Activated naive CD4-positive, alpha-beta T cell treated with Interleukin-2 at 50 U/mL for 16 hours (primary cell): ENCODE measurements around the gene ERC1.
"Not testable (repeated sequence)": the region's sequence is repeated elsewhere in the genome, so short reads cannot be mapped to it uniquely, and the experiment has no call there.

ENCODE experiments used
- DNase-seq: peaks from one replicate; pipeline ENCODE4 v3.0.0-alpha.2; 2020

The ERC1 gene

DNA sequence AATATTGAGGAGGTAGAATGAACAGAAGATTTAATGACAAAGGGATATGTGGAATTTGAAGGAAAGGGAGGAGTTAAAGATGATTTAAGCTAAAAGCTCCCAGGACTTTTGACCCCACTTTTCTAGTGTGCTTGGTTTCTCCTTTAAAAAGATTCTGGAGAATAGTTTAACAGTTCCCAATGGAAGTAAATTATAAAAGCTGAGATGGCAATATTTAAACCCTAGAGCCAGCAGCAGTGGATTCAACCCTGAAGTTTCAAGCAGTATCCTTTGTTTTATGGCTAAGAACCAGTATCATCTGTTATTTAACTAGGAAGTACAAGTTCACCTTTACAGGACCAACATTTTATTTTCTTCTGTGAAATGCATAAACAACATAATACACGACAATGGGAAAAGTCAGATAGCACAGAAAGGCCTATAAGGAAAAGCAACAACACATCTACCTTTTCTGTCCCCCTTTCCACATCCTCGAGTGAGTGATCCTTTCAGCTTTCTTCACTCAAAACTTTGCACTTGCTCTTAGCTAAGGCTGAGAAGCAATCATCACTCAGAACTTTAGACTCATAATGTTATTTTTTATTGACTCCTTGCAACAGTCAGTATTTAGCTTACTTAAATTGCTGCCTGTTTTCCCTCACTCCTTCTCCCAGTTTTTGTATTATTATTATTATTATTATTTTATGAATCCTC, 338.9 kb downstream of the ERC1 start:
- DNase-seq, result no peak

DNA sequence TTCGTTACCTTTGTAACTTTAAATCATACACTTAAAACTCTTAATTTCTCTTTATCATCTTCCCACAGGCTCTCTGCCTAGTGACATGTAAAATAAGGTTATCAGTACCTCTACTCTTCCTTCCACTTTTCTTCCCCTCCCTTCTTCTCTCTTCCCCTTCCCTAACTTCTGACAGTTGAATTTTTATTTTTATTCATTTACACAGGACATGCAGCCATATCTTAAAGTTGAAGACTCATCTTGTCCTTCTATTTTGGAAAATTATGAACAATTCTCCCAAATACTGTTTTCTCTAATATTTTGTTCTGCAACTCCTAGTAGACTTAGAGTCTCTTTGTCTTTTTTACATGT, 339.4 kb downstream of the ERC1 start:
- no peak for DNase-seq

DNA sequence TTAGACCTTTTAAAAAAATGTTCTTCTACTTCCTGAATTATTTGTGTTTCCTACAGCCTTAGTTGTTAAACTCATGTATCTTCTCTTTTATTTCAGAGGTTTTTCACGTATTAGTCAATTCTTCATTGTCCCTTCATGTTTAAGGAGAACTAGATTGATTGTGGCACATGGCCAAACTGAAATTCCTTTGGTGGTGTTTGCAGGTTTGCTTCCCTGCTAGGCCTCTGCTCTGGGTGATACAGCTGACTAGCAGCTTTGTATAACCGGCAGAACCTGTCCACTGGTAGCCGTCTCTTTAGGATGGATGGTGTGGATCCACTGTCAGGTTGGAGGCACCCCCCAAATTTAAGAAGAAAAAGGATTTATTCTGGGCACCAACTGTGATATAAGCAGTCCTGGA, 341.3 kb downstream of the ERC1 start:
- no peak for DNase-seq

DNA sequence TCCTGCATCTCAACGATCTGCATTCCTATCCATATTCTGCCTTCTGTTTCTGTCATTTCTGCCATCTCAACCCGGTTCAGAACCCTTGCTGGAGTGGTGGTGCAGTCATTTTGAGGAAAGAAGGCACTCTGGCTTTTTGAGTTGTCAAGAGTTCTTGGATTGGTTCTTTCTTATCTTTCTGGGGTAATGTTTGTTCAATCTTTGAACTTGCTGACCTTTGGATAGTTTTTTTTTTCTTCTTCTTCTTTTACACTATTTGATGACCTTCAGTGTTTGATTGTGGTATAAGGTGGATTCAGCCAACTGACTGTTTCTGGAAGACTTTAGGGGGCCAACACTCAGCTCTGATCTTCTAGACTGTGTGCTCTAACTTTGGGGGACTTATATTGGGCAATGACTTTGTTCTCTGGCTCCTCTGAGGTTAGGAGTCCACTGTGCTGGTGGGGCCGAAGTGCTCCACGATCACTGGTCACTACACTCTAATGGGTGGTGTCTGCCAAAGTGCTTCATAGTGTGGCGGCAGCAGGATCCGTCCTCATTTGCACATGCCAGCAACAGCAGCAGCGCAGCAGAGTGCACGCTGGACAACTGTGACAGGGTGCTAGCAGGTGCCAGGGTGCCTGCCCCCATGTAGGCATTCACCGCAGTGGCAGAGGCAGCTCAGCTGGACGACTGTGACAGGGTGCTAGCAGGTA, 347.6 kb downstream of the ERC1 start:
- DNase-seq, result no peak

DNA sequence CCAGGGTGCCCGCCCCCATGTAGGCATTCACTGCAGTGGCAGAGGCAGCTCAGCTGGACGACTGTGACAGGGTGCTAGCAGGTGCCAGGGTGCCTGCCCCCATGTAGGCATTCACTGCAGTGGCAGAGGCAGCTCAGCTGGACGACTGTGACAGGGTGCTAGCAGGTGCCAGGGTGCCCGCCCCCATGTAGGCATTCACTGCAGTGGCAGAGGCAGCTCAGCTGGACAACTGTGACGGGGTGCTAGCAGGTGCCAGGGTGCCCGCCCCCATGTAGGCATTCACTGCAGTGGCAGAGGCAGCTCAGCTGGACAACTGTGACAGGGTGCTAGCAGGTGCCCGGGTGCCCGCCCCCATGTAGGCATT, 348.1 kb downstream of the ERC1 start:
- not testable (repeated sequence) for DNase-seq

DNA sequence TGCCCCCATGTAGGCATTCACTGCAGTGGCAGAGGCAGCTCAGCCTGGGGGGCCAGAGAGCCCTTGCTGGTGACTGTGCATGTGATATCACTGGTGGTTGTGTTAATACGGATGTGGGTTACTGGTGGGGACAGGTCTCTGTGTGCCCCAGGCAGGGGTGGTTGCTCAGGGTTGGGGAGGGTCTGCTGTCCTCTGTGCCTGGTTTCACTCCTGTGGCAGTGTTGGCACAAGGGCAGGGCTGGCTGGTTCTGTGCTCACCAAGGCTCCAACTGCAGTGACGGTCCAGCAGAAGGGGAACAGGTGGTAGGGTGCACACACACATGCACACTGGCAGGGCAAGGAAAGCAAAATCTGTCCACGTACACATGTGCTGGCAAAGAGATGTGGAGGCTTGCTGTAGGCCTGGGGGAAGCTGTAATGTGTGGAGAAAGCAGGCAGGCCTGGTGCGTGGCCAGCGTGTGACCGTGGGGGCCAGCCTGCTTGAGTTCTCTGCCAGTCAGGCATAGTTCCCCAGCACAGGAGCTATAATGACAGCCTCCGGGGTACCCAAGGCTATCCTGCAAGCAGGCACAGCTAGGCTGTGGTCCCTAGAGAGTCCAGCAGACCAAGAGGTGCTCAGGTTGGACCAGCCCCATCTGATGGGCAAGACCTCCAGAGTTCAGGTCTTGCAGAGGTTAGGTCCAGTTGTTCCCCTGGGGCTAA, 348.7 kb downstream of the ERC1 start:
- no peak for DNase-seq

DNA sequence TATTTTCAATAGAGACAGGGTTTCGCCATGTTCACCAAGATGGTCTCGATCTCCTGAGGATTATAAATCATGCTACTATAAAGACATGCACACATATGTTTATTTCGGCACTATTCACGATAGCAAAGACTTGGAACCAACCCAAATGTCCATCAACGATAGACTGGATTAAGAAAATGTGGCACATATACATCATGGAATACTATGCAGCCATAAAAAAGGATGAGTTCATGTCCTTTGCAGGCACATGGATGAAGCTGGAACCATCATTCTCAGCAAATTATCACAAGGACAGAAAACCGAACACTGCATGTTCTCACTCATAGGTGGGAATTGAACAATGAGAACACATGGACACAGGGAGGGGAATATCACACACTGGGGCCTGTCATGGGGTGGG, 350.2 kb downstream of the ERC1 start:
- DNase-seq, result not testable (repeated sequence)

DNA sequence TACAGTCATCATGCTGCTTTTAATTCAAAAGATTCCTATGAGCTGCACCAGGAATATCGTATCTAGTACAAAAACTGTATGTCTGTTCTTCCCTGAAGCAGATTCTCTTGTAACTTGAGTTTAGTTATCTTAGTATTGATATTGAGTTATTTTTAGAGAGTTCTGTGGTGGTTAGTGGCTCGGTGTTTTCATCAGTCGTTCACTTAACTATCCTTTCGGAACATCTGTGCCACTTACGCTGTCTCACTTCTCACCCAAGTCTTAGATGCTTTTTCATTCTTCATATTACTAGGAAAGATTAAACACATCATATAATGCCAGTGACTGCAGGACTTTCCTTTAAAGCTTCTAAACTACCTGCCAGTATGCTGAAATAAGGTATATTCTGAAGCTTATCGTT, 352.4 kb downstream of the ERC1 start:
- DNase-seq, result no peak

DNA sequence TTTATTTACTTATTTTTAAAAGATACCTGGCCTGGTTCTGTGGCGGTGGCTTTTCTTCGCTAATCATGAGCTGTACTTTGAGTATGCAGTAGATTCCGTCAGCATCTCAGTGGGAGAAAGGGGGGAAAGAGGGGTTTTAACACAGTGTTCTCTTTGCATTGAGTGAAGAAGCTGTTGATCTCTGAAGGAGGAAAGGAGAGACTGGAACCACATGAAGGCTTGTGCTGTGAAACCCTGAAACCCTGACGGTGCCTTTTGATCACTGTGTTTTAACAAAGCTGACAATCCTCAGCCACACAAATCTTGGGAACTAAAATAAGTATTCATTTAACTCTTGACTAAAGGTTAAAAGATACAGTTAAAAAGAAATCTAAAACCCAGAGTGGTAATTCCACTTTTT, 353.2 kb downstream of the ERC1 start:
- no peak for DNase-seq

DNA sequence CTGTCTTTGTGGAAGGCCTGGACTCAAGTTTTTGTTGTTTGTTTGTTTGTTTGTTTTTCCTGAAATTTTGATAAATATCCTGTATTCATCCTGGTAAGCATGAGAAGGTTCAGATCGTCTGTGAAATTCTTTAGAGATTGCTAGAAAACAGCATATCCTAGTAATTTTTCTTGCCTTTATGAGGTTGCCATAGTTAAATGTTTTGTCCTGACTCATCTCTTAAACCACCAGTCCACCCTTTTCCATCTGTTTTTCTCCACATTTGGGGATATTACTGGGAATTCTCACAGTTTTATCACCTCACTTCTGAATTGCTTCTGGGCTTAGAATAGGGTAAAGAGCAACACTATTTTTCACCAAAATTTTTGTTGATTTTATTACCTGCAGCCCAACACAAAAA, 355.1 kb downstream of the ERC1 start:
- no peak for DNase-seq

DNA sequence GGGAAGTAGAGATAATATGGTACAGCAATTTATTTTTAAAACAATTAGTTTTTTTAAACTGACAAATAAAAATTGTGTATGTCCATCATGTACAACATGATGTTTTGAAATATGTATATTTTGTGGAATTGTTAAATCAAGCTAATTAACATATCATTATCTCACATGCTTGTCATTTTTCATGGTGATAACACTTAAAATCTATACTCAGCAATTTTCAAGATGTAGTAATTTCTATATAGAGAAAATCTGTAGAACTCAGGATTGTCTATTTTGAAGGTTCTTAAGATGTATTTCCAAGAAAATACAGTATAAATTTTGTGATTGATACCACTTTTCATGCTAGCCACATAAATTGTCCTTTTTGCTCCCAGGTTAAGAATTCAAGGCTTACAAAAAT, 356.3 kb downstream of the ERC1 start:
- no peak for DNase-seq

DNA sequence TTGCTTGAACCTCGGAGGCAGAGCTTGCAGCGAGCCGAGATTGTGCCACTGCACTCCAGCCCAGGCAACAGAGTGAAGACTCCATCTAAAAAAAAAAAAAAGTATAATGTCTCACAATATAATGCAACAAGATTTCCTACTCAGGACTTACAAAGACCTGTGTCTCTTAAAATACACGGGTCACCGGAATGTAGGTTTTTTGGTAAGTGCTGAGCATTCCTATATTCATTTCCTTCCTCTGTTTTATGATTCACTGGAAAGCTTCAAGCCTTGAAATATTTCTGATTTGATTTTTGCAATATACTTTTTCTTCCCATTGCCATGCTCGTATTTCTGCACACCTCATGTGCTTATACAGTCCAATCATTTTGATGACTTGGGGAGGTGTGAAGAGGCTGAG, 357.6 kb downstream of the ERC1 start:
- DNase-seq, result no peak

DNA sequence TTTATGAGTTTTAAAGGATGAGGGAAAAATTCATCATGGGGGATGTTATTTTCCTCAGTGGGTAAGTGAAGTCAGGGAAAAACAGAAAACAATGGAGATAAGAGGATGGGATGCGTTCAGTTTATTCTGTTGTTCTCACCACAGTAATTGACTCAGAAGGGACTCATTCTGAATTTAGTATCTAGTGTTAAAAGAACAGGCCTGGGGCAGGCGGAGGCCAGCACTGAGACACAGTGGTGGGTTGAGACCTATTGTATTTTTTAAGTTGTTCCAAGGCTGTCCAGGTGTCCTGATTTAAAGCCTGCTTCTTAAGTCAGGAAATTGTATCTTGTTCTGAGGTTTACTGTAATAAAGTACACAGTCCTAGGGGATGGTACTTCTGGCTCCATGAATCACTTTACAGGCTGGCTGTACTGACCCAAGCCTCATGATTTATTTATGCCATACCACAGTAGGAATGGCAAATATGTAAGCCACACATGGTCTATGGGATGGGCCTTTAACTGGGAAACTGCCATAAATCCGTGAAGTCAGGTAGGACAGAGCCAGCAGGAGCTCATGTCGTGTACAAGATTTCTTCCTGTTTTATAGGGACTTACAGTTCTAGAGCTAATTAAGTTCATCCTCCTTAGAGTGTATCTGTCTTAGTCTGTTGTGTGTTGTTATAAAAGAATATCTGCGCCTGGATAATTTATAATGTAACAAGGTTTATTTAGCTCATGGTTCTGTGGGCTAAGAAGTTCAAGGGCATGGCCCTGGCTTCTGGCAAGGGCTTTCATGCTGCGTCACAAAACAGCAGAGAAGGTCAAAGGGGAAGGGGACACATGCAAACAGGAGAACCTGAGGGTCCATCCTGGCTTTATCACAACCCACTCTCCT, 359.3 kb downstream of the ERC1 start:
- no peak for DNase-seq

DNA sequence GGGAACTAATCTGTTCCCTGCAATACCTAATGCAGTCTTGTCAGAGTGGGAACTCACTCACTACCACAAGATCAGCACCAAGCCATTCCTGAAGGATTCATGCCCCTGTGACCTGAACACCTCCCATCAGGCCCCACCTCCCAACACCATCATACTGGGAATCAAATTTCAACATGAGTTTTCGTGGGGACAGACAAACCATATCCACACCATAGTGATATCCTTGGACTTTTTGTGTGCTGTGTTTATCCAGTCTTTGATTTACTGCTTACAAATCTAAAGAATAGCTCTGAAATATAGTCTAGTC, 359.9 kb downstream of the ERC1 start:
- no peak for DNase-seq

DNA sequence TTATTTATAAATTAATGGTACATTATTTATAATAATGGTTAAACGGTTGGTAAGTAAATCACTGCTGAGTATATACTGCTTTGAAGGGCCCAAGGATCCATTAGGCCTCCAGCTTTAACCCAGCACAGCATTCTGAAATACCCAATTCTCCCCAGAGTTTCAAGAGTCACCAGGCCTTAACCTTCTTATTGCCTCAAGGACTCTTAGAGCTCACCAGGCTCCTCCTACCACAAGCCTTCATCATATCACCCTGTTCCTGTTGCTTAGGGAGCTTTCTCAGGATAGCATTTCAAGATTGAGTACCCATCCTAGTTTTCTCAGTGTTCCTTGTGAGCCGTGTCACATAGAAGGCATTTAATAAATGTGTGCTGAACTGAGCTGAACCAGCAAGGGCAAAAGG, 360.9 kb downstream of the ERC1 start:
- DNase-seq, result no peak

DNA sequence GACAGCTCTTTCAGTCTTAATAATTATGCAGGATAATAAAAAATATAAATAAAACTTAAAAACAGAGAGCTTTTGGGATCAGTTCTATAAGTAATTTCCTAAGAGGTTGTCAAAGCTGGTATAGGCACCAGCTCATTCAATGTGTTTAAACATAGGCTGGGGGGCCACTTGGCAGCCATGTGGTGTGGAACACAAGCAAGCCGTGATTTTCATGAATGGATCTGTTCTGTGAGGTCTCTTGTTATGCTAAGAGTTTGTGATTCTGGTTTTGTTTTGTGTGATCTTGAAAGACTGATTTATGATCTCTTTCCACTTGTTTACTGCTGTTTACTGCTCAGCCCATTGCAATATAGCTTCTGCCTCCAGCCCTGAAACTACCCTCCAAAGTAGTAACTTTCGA, 362.4 kb downstream of the ERC1 start:
- no peak for DNase-seq

DNA sequence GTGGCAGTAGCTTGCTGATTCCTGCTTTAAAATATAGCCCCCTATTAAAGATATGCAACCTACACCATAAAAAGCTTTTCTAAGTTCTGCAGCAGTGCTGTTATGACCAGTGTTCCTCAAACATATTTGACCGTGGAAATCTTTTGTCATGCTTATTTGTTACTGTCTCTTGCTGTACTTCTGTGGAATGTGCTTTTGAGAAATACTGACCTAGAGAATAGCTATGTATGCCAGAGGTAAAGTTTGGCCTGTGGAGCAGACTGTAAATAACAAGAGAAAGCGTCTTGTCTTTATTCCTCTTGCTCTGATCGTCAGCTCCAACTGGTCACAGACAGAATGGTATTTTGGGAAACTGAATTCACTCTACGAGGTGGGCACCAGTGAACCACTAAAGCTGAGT, 364.4 kb downstream of the ERC1 start:
- DNase-seq, result no peak

DNA sequence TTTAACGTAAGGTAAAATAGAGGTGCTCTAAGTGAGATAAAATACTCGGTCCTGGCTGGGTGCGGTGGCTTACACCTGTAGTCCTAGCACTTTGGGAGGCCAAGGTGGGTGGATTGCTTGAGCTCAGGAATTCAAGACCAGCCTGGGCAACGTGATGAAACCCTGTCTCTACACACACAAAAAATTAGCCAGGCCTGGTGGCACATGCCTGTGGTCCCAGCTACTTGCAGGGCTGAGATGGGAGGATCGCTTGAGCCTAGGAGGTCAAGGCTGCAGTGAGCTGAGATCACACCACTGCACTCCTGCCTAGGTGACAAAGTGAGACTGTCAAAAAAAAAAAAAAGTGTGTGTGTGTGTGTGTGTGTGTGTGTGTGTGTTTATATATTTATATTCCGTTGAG, 364.8 kb downstream of the ERC1 start:
- DNase-seq, result not testable (repeated sequence)

DNA sequence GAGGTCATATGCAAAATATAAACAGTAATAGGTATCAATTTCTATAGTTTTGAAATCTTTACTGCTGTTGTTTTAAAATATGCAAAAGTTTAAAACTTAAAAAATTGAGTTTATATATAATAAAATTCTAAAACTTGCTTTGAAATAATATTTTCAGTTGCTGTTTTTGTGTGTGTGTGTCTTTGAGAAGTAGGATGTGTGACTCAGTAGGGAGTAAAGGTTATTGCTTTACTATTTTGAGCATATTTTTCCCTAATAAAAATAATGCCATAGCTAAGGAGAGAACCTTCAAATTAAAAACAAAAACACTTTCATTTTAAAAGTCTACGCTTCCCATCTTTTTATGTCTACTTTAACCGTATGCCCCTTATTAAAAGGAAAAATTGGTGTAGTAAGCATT, 365.3 kb downstream of the ERC1 start:
- no peak for DNase-seq

DNA sequence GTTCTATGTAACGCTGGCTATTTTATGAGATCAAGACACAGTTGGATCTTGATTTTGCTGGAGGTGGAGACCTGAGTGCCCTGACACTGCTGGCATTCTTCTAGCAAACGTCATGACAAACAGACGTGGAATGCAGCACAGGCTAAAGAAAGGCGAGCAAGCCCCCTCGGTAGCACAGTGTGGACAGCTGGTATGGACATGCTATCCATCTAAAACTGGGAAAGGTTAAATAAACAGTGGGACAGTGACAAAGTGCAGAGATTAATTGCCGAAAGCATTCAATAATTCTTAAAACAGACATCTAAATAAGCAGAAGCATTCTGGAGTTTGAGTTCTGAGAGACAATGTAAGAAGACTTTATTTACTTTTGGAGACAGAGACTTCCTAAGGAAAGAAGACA, 366.1 kb downstream of the ERC1 start:
- no peak for DNase-seq

DNA sequence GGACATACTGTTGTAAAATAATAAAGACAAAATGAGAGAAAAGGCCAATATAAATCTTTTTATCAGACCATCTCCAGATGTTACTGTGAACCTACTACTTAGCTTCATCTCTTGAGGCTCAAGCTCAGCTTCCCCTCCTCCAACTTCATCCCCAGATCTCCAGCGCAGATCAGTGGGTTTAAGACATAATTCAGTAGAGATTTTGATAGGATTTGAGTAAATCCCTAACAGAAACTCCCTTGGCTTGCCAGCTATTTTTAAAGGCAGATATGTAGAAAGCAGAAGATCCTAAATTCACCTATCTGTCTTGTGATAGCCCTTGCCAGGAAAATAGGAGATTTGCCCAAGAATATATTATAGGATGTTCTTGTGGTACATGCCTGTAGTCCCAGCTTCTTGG, 366.7 kb downstream of the ERC1 start:
- no peak for DNase-seq

DNA sequence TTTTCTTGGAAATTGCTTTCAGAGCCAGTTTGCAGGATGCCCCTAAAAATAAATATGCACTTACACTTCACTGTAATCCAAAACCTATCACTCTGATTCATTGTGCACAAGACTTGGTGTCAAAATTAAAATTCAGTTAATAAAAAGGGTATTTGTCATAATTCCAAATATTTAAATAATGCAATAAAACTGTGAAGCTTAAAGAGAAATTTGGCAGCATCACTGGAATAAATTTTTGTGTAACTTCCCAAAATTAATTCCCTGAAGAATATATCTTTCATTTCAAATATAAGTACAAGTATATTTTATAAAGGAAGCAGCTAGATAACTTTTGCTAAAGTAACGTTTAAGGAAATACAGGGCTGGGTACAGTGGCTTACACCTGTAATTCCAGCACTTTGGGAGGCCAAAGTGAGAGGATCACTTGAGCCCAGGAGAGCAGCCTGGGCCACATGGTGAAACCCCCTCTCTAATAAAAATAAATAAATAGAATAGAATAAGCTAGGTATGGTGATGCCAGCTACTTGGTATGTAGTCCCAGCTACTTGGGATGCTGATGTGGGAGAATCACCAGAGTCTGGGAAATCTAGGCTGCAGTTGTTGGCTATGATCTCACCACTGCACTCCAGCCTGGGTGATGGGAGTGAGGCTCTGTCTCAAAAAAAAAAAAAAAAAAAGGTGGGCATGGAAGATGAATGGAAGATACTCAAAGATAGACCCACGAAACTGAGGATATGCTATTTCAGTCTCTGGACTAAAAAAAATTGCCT, 369.6 kb downstream of the ERC1 start:
- no peak for DNase-seq

DNA sequence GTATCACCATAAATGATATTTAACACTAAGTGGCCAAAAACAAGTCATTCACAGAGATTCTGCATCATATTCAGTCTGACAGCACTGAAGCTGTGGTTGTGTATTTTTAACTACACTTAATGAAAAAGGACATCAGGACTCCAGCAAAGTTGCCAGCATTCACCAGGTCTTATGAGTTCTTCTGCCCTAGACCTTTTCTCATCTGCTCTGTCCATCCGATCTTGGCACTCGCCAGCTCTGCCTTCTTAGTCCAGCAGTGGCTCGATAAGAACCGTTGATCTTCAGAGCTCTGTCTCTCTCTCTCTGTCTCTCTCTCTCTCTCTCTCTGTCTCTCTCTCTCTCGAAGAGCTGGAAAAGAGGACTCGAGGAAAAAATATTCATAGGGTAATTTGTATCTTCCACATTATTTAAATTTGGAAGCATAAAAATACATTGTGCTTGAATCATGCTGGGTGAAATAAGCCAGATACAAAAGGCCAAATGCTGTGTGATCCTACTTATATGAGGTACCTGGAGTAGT, 371.2 kb downstream of the ERC1 start:
- no peak for DNase-seq
